Neural crest cell (in vitro differentiated cells): ENCODE measurements around the gene LAMA3. TPM values are rescaled to one million over a fixed set of nuclear protein-coding genes. Genes with fewer than 3 reads are reported as not detected.

Source experiments
- DNase-seq: peaks from one replicate; pipeline ENCODE4 v3.0.0; 2021; ENCODE audit warnings: low read depth, mixed read lengths, low spot score
- H3K27ac Mint-ChIP-seq: one replicate; pipeline ENCODE4 v1.8.0; 2021; ENCODE audit warnings: mild to moderate bottlenecking, mixed read lengths; ENCODE audit not compliant: unreplicated experiment
- H3K27me3 Mint-ChIP-seq: 2 replicates; pipeline ENCODE4 v1.8.0; 2021; ENCODE audit warnings: low read depth, mild to moderate bottlenecking, mixed read lengths
- H3K36me3 Mint-ChIP-seq: 2 replicates; pipeline ENCODE4 v1.8.0; 2021; ENCODE audit warnings: low read depth, mild to moderate bottlenecking, mixed read lengths
- H3K4me1 Mint-ChIP-seq: 2 replicates; pipeline ENCODE4 v1.8.0; 2021; ENCODE audit warnings: mixed read lengths
- H3K4me3 Mint-ChIP-seq: one replicate; pipeline ENCODE4 v1.8.0; 2021; ENCODE audit warnings: mild to moderate bottlenecking, mixed read lengths
- H3K9me3 Mint-ChIP-seq: 2 replicates; pipeline ENCODE4 v1.8.0; 2021; ENCODE audit warnings: mixed read lengths
- total RNA-seq: library from RNA; stranded (reverse); gene quantifications from 2 replicates; pipeline ENCODE4 v1.2.1, GENCODE V29; 2021
- TF ChIP-seq, protein P1 (sequence below): fragments of 200-600 bp; sonication (generic); conservative IDR thresholded peaks from 2 replicates; pipeline ENCODE4 v1.5.0; 2021; ENCODE audit warnings: antibody characterized with exemption, mild to moderate bottlenecking

LAMA3 gene
- total RNA-seq, 1 donor from 2014 or later = 0.35 TPM

- H3K4me1 Mint-ChIP-seq = no peaks in the 10 kb centered on the region
- TF ChIP-seq, protein P1, sequence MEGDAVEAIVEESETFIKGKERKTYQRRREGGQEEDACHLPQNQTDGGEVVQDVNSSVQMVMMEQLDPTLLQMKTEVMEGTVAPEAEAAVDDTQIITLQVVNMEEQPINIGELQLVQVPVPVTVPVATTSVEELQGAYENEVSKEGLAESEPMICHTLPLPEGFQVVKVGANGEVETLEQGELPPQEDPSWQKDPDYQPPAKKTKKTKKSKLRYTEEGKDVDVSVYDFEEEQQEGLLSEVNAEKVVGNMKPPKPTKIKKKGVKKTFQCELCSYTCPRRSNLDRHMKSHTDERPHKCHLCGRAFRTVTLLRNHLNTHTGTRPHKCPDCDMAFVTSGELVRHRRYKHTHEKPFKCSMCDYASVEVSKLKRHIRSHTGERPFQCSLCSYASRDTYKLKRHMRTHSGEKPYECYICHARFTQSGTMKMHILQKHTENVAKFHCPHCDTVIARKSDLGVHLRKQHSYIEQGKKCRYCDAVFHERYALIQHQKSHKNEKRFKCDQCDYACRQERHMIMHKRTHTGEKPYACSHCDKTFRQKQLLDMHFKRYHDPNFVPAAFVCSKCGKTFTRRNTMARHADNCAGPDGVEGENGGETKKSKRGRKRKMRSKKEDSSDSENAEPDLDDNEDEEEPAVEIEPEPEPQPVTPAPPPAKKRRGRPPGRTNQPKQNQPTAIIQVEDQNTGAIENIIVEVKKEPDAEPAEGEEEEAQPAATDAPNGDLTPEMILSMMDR = no peak
- H3K27ac Mint-ChIP-seq = no peak overlapping the region
- H3K36me3 Mint-ChIP-seq = peaks cover 2% of the 10 kb centered on the region
- H3K4me3 Mint-ChIP-seq = no peak overlapping the region
- H3K9me3 Mint-ChIP-seq = peaks cover 19% of the 10 kb centered on the region
- no peaks in the 10 kb centered on the region for H3K27me3 Mint-ChIP-seq
- DNase-seq = no peak
Observed at GRCh38 chr18:23765931-23766330, 76.7 kb downstream of the LAMA3 start.

DNA sequence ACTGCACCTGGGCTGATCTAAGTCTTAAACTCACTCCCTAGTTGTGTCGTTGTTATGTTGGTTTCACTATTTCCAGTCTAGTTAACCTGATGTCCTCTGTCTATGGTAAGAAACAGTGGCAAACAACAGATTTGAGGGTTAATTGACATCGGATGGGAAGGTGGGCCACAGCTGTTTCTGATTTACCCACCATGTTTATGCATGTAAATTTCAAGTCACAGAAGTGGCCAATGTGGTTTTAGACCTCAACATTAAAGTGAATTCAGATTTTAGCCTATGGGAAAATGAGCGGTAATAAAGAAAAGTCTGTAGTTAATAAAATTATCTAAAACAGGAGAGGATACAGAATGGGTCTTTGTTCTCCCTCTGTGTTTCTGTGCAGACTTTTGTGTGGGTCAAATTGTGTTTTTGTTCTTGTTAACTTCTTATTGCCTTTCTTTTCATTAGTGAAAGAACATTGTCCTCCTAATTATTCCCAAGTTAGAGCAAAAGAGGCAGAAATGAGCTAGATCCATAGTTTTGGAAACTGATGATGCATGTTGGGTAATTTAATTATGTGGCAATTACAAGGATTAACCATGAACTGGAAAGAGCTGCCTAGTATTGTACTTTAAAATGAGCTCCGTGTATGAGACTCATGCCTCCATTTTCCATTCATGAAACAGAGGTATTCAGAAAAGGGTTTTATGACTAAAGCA is 83.2 kb downstream of the LAMA3 start:
- H3K27me3 Mint-ChIP-seq = no peaks in the 10 kb centered on the region
- no peak overlapping the region for H3K4me3 Mint-ChIP-seq
- H3K36me3 Mint-ChIP-seq = peaks cover 2% of the 10 kb centered on the region
- DNase-seq = no peak
- peaks cover 15% of the 10 kb centered on the region for H3K4me1 Mint-ChIP-seq
- TF ChIP-seq, protein P1 = no peak
- peaks cover 10% of the 10 kb centered on the region for H3K9me3 Mint-ChIP-seq
- H3K27ac Mint-ChIP-seq = no peak overlapping the region

DNA sequence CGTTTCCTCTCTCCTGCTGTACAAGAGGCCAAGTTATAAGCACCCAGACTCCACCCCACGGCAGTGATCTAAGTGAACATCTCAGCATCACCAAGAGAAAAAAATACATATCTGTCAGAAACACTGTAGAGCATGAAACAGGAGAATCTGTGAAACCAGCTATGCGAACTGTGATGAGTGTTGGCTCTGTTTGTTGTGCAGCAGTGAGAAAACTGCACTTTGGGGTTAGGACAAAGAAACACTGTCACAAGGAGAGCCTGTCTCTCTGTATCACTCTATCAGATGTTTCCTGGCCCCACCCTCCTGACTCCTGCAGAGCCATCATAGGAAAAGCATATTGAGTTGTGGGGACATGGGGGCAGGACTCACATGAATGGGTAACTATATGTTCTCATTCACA is 87.1 kb downstream of the LAMA3 start:
- H3K4me1 Mint-ChIP-seq = peaks cover 15% of the 10 kb centered on the region
- no peak overlapping the region for H3K4me3 Mint-ChIP-seq
- no peaks in the 10 kb centered on the region for H3K27me3 Mint-ChIP-seq
- DNase-seq = no peak
- peak overlapping the region; percentile 83 for H3K27ac Mint-ChIP-seq
- H3K36me3 Mint-ChIP-seq = no peaks in the 10 kb centered on the region
- TF ChIP-seq, protein P1 = no peak
- H3K9me3 Mint-ChIP-seq = no peaks in the 10 kb centered on the region

DNA sequence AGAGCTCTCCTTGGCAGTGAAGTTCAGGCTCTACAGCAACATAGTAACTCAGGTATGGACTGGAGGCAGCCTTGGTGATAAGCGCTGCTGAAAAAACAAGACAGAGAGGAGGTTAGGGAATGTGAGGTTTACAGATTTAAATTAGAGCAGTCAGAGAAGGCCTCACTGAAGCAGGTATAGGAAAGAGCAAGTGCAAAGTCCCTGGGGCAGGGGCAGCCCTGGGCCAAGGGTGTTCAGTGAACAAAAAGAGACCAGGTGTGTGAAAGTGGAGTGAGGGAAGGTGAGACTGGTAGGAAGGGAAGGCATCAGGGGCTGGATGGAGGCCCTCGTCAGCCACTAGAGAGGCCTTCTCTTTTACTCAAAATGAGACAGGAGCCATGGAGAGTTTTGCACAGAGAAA is 89.6 kb downstream of the LAMA3 start:
- Mint-ChIP-seq H3K27ac (no peak overlapping the region), H3K4me3 (no peak overlapping the region), H3K27me3 (peaks cover 2% of the 10 kb centered on the region), H3K9me3 (no peaks in the 10 kb centered on the region), H3K36me3 (no peaks in the 10 kb centered on the region), H3K4me1 (peaks cover 7% of the 10 kb centered on the region)
- TF ChIP-seq, protein P1 = no peak
- DNase-seq = no peak

DNA sequence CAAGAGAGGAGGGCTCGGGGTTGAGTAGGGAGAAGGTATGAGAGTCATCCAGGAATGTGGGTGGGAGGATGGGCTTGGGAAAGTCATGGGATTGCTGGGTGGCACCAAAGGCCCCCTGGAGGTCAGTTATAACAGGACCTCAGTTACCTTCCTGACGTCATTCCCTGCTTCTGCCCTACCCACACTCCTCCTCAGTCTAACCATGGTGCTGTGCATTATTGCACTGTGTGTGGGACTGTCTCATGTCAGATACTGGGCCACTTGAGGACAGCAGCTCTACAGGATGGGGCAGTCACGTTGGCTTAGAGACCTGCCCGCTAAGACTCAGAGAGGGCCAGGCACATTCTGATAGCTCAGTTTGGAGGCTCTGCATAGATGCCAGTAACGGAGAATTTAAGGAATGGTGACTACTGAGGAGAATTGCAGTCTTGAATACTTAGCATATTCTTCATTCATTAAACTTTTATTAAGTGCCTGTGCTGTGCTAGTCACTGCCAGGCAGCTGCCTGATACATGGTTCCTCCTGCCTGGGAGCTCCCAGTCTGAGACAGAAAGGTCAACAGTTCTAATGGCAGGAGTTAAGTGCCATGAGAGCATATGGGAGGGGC is 90.5 kb downstream of the LAMA3 start:
- no peaks in the 10 kb centered on the region for H3K9me3 Mint-ChIP-seq
- no peak overlapping the region for H3K4me3 Mint-ChIP-seq
- TF ChIP-seq, protein P1 = peak; percentile 18
- peaks cover 7% of the 10 kb centered on the region for H3K4me1 Mint-ChIP-seq
- DNase-seq = no peak
- H3K27ac Mint-ChIP-seq = no peak overlapping the region
- peaks cover 2% of the 10 kb centered on the region for H3K27me3 Mint-ChIP-seq
- no peaks in the 10 kb centered on the region for H3K36me3 Mint-ChIP-seq
